Activated CD4-positive, alpha-beta T cell treated with anti-CD3 and anti-CD28 coated beads for 48 hours (primary cell): ENCODE data around the gene RAD23B.

Experiments used
- DNase-seq: peaks from one replicate; pipeline ENCODE4 v3.0.0-alpha.2; 2020

Gene RAD23B

GRCh38 chr9:107269254-107269653 is 13.8 kb upstream of the RAD23B start:
- no peak for DNase-seq

GRCh38 chr9:107269681-107270080 is 13.4 kb upstream of the RAD23B start:
- no peak for DNase-seq

DNA sequence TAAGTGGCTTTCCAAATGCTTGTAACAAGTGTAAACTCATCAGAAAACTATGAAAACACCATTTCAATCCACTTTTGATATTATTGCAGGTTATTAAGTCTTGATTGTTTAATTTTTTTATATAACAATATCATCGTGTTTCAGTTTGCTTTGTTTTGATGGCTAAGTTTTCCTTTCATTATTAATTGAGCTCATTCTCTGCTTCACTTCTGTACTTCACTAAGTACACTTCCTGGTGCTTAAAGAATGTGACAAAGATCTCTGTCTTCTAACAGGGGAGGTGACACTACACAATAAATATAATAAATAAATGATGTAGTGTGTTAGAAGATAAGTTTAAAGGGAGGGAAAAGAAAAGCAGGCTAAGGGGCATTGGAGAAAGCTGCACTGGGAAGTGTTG is 13.0 kb upstream of the RAD23B start:
- DNase-seq = no peak

GRCh38 chr9:107270580-107270979 is 12.5 kb upstream of the RAD23B start:
- no peak for DNase-seq

DNA sequence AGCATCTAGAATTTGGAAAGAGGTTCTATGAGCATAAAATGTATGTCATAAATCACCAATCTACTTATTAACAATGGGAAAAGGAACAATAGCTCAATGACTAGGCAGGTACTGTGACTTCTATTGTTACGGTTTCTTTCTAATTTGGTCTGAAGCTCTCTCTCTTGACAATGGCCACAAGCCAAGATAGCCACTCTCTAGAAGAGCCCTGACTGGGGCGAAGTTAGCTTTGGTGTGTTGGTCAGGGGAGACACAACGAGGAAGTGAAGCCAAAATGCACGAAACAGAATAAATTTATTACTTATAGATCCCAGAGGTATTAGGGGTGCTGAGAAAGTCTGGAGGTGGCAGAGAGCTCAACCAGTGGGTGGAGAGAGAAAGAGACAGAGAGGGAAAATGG is 9.4 kb upstream of the RAD23B start:
- DNase-seq = no peak

- DNase-seq = no peak
Measured at GRCh38 chr9:107274096-107274495, 9.0 kb upstream of the RAD23B start.

- no peak for DNase-seq
Measured at GRCh38 chr9:107274953-107275422, 8.1 kb upstream of the RAD23B start.

GRCh38 chr9:107275530-107275929 is 7.5 kb upstream of the RAD23B start:
- DNase-seq = no peak

GRCh38 chr9:107276966-107277710 is 5.9 kb upstream of the RAD23B start:
- no peak for DNase-seq

- DNase-seq = no peak
Measured at GRCh38 chr9:107277801-107278200, 5.3 kb upstream of the RAD23B start.

DNA sequence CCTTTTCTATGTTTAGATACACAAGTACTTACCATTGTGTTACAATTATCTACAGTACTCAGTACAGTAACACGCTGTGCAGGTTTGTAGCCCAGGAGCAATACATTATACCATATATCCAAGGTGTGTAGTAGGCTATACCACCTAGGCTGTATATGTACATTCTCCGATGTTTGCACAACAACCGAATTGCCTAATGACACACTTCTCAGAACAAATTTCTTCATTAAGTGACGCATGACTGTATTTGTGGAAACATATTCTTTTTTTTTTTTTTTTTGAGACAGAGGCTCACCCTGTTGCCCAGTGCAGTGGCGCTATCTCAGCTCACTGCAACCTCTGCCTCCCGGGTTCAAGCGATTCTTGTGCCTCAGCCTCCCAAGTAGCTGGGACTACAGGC is 4.0 kb upstream of the RAD23B start:
- no peak for DNase-seq

- DNase-seq = peak; percentile 13
Measured at GRCh38 chr9:107280543-107280942, 2.5 kb upstream of the RAD23B start.

DNA sequence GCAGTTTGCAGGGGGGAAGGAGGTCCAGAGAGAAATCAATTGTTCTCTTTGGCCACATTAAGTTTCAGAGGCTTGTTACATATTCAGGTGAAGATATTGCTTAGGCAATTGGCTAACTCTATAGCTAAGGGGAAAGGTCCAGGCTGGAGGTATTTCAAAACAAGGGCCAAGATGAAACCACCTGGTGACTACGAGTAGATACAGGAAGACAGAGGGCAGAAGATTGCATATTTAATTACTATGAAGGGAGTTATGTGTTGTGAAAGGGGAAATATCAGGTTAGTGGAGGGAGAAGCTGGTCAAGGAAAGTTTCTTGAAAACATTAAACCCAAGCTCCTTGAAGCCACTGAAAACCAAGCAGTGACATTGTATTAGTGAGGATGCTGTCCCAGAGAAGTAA is 1.9 kb upstream of the RAD23B start:
- DNase-seq = no peak

- peak; percentile 10 for DNase-seq
Measured at GRCh38 chr9:107281922-107282667, 984 bp upstream of the RAD23B start.

- peak; percentile 75 for DNase-seq
Measured at GRCh38 chr9:107283623-107284616, 841 bp downstream of the RAD23B start.

DNA sequence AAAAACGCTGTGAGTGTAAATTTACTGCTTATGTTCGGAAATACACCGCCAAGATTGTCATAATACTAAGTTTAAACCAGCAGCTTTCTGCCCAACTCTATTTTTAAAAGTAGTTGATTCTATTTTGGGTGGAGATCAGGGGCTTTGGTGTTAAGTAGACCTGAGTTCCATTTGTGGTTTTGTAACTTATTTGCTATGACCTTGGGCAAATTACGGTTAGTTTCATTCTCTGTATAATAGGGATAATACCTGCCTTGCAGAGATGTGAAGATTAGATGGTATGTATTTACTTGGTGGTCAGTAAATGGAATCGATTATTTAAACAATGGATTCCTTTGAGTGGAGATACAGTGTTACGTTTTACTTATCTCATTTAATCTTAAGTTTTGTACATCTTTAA is 1.6 kb downstream of the RAD23B start:
- no peak for DNase-seq

GRCh38 chr9:107285286-107285685 is 2.2 kb downstream of the RAD23B start:
- no peak for DNase-seq

GRCh38 chr9:107286057-107286456 is 3.0 kb downstream of the RAD23B start:
- peak; percentile 22 for DNase-seq

DNA sequence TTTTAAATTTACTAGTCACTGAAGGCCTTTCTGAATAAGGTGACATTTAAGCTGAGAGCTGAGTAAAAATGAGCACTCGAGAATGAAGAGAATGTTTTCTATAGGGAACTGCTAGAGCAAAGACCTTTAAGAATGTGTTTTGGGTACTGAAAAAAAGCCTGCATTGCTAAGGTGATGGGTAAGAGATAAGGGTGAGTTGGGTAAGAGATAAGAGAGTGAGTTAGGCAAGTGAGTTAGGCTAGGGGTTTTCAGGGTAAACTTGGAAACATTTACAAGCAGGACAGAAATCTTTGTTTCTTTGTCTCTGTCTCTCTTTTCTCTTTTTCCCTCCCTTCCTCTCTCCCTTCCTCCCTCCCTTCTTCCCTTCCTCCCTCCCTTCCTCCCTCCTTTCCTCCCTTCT is 5.6 kb downstream of the RAD23B start:
- no peak for DNase-seq

DNA sequence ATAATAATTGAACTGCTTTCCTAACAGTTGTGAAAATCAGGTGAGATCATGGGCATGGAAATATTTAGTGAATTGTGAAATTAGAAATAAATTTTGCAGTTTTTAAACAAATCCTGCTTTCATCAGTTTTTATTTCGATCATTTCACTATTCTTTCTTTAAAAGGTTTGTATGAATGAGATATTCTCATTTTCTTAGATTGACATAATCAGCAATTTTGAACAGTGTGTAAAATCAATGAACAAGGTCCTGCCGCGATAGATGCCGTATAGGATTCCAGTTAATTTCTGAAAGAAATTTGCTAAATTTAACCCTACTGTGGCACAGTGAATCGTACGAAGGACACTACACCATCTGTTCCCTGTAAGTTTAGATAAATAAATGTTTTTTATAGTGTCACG is 7.5 kb downstream of the RAD23B start:
- DNase-seq = no peak

- no peak for DNase-seq
Measured at GRCh38 chr9:107292821-107293542, 9.9 kb downstream of the RAD23B start.

- DNase-seq = no peak
Measured at GRCh38 chr9:107293543-107294085, 10.5 kb downstream of the RAD23B start.
